Measurements from ENCODE around the gene ALKAL2.

ALKAL2 gene

DNA sequence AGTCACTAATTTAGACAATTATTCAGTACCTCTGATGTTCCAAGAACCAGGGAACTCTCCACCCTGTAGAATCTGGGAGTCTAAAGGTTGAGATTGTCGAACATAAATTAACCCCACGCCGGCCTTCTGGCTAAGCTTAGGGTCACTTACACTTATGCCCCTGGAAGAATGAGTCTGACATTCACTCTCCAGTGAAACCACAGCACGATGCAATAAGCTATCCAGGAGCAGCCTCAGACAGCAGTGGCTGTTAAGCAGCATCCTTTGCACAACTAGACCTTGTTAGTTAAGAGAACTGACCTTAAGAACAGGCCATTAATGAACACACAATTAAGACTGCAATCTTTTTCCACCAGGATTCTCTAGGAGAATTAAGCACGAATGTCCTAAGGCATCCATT, 49.0 kb downstream of the ALKAL2 start:
- DNase-seq, result no peak

DNA sequence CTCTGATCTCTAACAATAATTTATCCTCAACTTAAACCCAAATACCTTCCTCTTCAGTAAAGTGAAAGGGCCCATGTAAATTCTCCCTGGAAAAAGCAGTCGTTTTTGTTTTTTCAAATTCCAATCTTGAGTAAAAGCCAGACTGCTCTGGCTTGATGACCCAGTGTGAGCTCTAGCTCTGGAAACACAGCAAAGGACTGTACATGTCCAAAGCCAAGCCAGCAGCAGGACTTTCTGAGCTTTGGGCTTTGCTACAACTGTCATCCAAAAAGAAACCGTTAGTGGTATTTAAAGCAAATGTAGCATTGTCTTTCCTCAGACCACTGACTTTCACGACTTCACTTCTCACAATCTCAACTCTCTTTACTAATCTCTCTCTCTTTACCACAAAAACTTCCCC, 49.5 kb downstream of the ALKAL2 start:
- DNase-seq, result no peak

DNA sequence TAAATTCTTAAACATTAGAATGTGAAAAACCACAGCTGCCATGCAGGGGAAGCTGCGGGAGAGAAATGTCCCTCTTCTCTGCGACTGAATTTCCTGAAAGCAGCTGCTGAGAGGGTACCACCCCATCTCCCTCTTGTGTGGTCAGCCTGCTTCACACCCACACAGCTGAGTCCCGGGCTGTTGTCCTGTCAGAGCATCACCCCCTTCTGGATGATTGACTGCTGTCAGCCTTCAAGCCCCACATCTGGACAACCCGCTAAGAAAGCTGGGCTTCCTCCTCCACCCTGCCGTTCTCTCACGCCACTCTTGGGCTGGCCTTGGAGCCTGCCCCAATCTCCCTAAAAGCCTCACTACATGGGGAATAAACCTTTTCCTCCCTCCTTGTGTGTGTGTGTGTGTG, 50.0 kb downstream of the ALKAL2 start:
- no peak for DNase-seq

DNA sequence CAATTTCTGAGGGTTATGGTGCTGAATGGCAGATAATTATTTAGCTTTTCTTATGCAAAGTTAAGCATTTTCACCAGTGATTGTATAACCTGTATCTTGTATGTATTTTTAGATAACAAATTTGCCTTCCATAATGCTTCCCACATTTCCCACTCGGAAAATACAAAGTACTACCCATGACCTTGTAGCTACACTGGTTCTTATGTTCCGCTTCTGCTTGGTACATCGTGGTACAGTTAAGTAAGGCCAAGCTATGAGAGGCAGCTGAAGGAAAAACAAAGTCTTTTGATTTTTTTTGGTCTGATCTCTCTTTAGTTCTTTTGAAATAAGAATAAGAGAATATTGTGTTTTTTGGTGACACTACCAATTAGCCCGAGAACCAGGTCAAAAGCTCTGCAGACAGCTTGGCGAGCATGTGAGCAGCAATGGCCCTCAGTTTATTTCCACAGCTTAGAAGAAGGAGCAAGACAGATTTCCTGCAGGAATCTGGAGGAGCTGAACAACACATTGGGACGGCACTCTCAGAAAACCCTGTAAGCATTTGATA, 50.8 kb downstream of the ALKAL2 start:
- no peak for DNase-seq

DNA sequence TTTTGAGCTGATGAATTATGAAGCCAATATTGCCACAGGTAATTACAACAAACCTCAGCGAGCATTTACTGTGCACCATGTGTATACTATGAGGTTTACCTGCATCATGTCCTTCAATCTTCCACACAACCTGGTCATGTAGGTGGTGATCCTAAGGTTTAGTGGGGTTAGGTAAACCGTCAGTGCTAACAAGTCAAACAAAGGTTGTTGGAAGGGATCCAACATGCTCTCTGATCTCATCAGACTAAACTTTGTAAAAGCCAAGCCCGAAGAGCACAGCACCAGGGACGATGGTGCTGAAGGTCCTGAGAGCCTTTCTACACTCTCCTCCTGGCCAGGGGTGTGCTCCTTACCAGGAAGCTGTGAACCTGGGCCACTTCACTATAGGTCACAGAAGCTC, 53.5 kb downstream of the ALKAL2 start:
- DNase-seq, result no peak

DNA sequence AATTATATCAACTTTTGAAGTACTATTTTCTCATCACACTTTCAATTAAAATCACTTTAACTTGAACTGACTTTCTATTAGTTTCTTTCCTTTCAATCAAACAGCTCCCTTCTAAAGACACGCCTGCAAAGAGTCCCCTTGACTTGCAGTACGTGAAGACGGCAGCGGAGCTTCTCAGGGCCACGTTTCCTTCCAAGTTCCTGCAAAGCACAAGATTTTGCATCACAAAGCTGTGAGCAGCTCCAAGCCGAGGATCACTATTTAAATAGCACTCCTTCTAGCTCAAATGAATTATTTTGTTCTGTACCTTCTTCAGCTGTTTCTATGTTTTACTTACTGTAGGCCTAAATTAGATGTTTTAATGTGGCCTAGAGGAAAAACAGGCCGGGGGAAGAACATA, 54.9 kb downstream of the ALKAL2 start:
- no peak for DNase-seq

DNA sequence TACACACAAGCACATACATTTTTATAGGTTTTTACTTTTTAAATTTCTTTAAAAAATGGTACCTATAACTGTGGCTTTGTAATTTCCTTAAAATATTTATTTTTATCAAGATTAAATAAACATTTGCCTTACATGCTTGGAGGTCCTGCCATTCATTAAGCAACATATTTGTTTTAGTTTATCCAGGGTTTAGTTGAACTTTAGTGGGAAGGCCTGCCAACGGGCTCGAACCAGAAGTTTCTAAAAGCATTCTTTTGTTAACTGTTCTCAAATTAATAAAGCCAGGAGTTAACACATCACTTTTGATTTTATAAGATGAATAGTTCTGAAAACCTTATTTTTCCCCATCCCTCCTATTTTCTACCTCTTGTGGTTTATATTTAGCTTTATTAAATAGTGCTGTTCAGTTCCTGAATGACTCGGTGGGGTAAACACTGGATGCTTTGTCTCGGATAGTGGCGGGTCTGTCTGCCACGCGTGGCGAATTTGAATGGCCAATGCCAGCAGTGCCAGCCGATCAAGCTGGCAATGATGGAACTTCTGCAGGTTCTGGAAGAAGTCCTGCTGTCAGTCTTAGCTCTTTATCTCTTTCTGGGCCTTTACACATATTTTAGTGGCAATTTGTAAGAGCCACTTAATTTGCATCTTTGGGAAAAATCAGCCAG, 56.2 kb downstream of the ALKAL2 start:
- no peak for DNase-seq

Measured in NCI-H69 (cell line).